CD4-positive, alpha-beta T cell (primary cell): ENCODE results near the gene CPNE2. TPM values are rescaled to one million over a fixed set of nuclear protein-coding genes. Genes with fewer than 3 reads are reported as not detected.
"Not testable (repeated sequence)": the region's sequence is repeated elsewhere in the genome, so short reads cannot be mapped to it uniquely, and the experiment has no call there.

Experiments used
- ATAC-seq: fragments of 200-7000 bp; cut with Tn5 transposase; one replicate; pipeline ENCODE4 v1.10.0; 2022; ENCODE audit warnings: mild to moderate bottlenecking; ENCODE audit not compliant: poor library complexity
- CTCF ChIA-PET: fragments of 350-600 bp; sonication (Branson Sonifier 250); formaldehyde crosslinking; loops from one replicate; lab custom pipeline; 2021; ENCODE audit warnings: antibody characterized with exemption, inconsistent platforms; lab: Charles Lee
- POLR2A ChIA-PET: fragments of 350-600 bp; sonication (Branson Sonifier 250); formaldehyde crosslinking; loops from one replicate; lab custom pipeline; 2021; ENCODE audit warnings: antibody characterized with exemption, inconsistent platforms; lab: Charles Lee
- DNase-seq, 14 experiments: peaks; one replicate each; pipeline ENCODE4 v3.0.0-alpha.2; 2013 to 2020; ENCODE audit warnings: mixed read lengths in 2 of 14
- H3K27ac ChIP-seq, 2 donors: one replicate each; pipeline versions ENCODE4 v1.5.1 to v1.7.0; 2013; ENCODE audit warnings: low read length in 2 of 2, low read depth in 1 of 2, mild to moderate bottlenecking in 1 of 2
- H3K27me3 ChIP-seq, 2 experiments: 1 replicate in 1 of 2; 2 replicates in 1 of 2; pipeline versions ENCODE4 v1.6.1 to v1.7.0; 2013; ENCODE audit warnings: low read length in 2 of 2, control low read depth in 1 of 2, mild to moderate bottlenecking in 1 of 2, moderate library complexity in 1 of 2; ENCODE audit not compliant: insufficient read depth in 2 of 2, control insufficient read depth in 1 of 2
- H3K36me3 ChIP-seq: one replicate; pipeline ENCODE4 v1.6.1; 2013; ENCODE audit warnings: low read length, control low read depth; ENCODE audit not compliant: insufficient read depth
- H3K4me1 ChIP-seq: one replicate; pipeline ENCODE4 v1.6.1; 2013; ENCODE audit warnings: low read length, control low read depth; ENCODE audit not compliant: insufficient read depth
- H3K4me3 ChIP-seq: one replicate; pipeline ENCODE4 v1.5.1; 2013; ENCODE audit warnings: mild to moderate bottlenecking, low read length, moderate library complexity
- H3K9me3 ChIP-seq, 2 experiments: 1 replicate in 1 of 2; 2 replicates in 1 of 2; pipeline versions ENCODE4 v1.6.1 to v1.7.0; 2013; ENCODE audit warnings: low read length in 2 of 2, mild to moderate bottlenecking in 2 of 2, control low read depth in 1 of 2, moderate library complexity in 1 of 2; ENCODE audit not compliant: control insufficient read depth in 1 of 2, insufficient read depth in 1 of 2
- H3K27ac Mint-ChIP-seq: one replicate; pipeline ENCODE4 v1.8.0; 2020; ENCODE audit warnings: mixed read lengths
- H3K27me3 Mint-ChIP-seq: one replicate; pipeline ENCODE4 v1.8.0; 2021; ENCODE audit warnings: mixed read lengths
- H3K36me3 Mint-ChIP-seq: one replicate; pipeline ENCODE4 v1.8.0; 2021; ENCODE audit warnings: low read depth, mixed read lengths
- H3K4me1 Mint-ChIP-seq: one replicate; pipeline ENCODE4 v1.8.0; 2021; ENCODE audit warnings: low read depth, mixed read lengths
- H3K4me3 Mint-ChIP-seq: one replicate; pipeline ENCODE4 v1.8.0; 2020; ENCODE audit warnings: mild to moderate bottlenecking, mixed read lengths
- H3K9me3 Mint-ChIP-seq: one replicate; pipeline ENCODE4 v1.8.0; 2020; ENCODE audit warnings: mixed read lengths
- intact Hi-C, 2 experiments: fragments of 100-400 bp; cut with DNase I in 1 of 2; cut with micrococcal nuclease in 1 of 2; formaldehyde crosslinking; loops; one replicate each; pipeline versions ENCODE4 v1.15.1 to v1.9.0; 2023 to 2025; cut with DNase I, micrococcal nuclease
- total RNA-seq, 174 experiments: library from RNA in 2 of 174; stranded (reverse) in 2 of 174; gene quantifications; one replicate each; pipeline ENCODE4 v1.2.3 and lab custom pipeline; 2021 to 2026
- TF ChIP-seq, protein P1 (sequence below): fragments of 200-600 bp; IDR thresholded peaks from one replicate; pipeline ENCODE4 v1.8.0; 2022; ENCODE audit warnings: antibody characterized with exemption, mild to moderate bottlenecking

CPNE2 gene
- total RNA-seq, 2 experiments from 2014 or later, result 2.2 to 3.5 TPM

DNA sequence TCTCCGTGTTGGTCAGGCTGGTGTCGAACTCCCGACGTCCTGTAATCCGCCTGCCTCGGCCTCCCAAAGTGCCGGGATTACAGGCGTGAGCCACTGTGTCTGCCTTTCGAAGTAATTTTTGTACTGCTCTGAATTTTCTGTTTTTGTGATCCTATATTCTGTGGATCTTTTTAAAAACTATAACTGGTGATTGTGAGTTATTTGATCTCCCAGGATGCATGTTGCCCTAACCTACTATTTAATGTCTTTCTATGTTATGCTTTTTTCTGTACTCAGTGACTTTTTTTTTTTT is 96.3 kb downstream of the CPNE2 start:
- H3K27me3 Mint-ChIP-seq, result no peaks in the 10 kb centered on the region
- Histone ChIP-seq H3K4me1 (peaks cover 25% of the 10 kb centered on the region), H3K27me3 (no peaks in the 10 kb centered on the region), H3K9me3 (no peaks in the 10 kb centered on the region), H3K36me3 (no peaks in the 10 kb centered on the region), H3K4me3 (no peak overlapping the region), H3K27ac (no peak overlapping the region)
- no peak for DNase-seq
- POLR2A ChIA-PET, result interaction anchor here (0.6 kb wide), 1 partner anchor 104 kb away, joined by 3 read pairs; no protein-coding TSS in a partner anchor
- CTCF ChIA-PET, result no interaction called here
- H3K4me1 Mint-ChIP-seq, result peaks cover 48% of the 10 kb centered on the region
- no peak for ATAC-seq
- H3K4me3 Mint-ChIP-seq, result peak overlapping the region; percentile 50
- TF ChIP-seq, protein P1, sequence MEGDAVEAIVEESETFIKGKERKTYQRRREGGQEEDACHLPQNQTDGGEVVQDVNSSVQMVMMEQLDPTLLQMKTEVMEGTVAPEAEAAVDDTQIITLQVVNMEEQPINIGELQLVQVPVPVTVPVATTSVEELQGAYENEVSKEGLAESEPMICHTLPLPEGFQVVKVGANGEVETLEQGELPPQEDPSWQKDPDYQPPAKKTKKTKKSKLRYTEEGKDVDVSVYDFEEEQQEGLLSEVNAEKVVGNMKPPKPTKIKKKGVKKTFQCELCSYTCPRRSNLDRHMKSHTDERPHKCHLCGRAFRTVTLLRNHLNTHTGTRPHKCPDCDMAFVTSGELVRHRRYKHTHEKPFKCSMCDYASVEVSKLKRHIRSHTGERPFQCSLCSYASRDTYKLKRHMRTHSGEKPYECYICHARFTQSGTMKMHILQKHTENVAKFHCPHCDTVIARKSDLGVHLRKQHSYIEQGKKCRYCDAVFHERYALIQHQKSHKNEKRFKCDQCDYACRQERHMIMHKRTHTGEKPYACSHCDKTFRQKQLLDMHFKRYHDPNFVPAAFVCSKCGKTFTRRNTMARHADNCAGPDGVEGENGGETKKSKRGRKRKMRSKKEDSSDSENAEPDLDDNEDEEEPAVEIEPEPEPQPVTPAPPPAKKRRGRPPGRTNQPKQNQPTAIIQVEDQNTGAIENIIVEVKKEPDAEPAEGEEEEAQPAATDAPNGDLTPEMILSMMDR, result no peak
- H3K9me3 Mint-ChIP-seq, result no peaks in the 10 kb centered on the region
- intact Hi-C loops, result loop anchor here (5.0 to 10.0 kb wide), 8 partner anchors 54 to 939 kb away; partner anchors contain the start of genes CFAP20 (in 1 of the 2), CIAPIN1 (in 1 of the 2), COQ9 (in 1 of the 2) and HERPUD1 (in 1 of the 2)
- H3K27ac Mint-ChIP-seq, result no peak overlapping the region
- peaks cover 19% of the 10 kb centered on the region for H3K36me3 Mint-ChIP-seq

- intact Hi-C loops, result loop anchor here (5.0 to 10.0 kb wide), 8 partner anchors 53 to 938 kb away; partner anchors contain the start of genes CFAP20 (in 1 of the 2), CIAPIN1 (in 1 of the 2), COQ9 (in 1 of the 2) and HERPUD1 (in 1 of the 2)
- not testable (repeated sequence) for H3K9me3 Mint-ChIP-seq, H3K4me3 Mint-ChIP-seq, H3K27me3 ChIP-seq, H3K36me3 ChIP-seq, H3K4me3 ChIP-seq, H3K27ac ChIP-seq, ATAC-seq, H3K27me3 Mint-ChIP-seq, H3K9me3 ChIP-seq, H3K27ac Mint-ChIP-seq, DNase-seq
- peaks cover 25% of the 10 kb centered on the region for H3K4me1 ChIP-seq
- CTCF ChIA-PET, result interaction anchor here (0.6 kb wide), 1 partner anchor 25 kb away, joined by 3 read pairs; no protein-coding TSS in a partner anchor
- POLR2A ChIA-PET, result interaction anchor here (0.6 kb wide), 1 partner anchor 105 kb away, joined by 3 read pairs; no protein-coding TSS in a partner anchor
- H3K4me1 Mint-ChIP-seq, result peaks cover 46% of the 10 kb centered on the region
- H3K36me3 Mint-ChIP-seq, result peaks cover 24% of the 10 kb centered on the region
Observed at GRCh38 chr16:57189527-57189926, 97.1 kb downstream of the CPNE2 start.

DNA sequence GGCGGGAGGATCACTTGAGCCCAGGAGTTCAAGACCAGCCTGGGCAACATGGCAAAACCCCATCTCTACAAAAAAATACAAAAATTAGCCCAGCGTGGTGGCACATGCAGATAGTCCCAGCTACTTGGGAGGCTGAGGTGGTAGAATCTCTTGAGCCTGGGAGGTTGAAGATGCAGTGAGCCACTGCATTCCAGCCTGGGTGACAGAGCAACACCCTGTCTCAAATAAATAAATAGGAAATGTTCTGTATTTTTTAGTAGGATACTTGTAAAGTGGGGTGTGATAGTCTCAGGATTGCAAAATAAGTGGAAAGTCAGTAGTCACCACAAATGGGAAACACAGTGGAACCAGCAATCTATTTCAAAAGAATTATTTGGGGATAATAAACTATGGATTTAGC is 97.8 kb downstream of the CPNE2 start:
- Histone ChIP-seq H3K27me3 (no peaks in the 10 kb centered on the region), H3K9me3 (no peaks in the 10 kb centered on the region), H3K4me3 (no peak overlapping the region), H3K27ac (no peak overlapping the region), H3K4me1 (peaks cover 20% of the 10 kb centered on the region), H3K36me3 (no peaks in the 10 kb centered on the region)
- Mint-ChIP-seq H3K27ac (no peak overlapping the region), H3K9me3 (no peaks in the 10 kb centered on the region), H3K36me3 (peaks cover 24% of the 10 kb centered on the region), H3K4me3 (no peak overlapping the region), H3K27me3 (no peaks in the 10 kb centered on the region), H3K4me1 (peaks cover 43% of the 10 kb centered on the region)
- TF ChIP-seq, protein P1, result no peak
- ATAC-seq (no peak), DNase-seq (no peak)
- intact Hi-C loops, result no loop called here
- ChIA-PET POLR2A (no interaction called here), CTCF (interaction anchor here (0.6 kb wide), 1 partner anchor 24 kb away, joined by 3 read pairs; no protein-coding TSS in a partner anchor)
